HepG2 (cell line): ENCODE data around the gene RPS6KC1. TPM values are rescaled to one million over a fixed set of nuclear protein-coding genes. Genes with fewer than 3 reads are reported as not detected.

Source experiments
- ATAC-seq: fragments of 200-7000 bp; cut with Tn5 transposase; 3 replicates; pipeline ENCODE4 v1.9.1; 2020; ENCODE audit warnings: mild to moderate bottlenecking, moderate library complexity
- BruUV-seq: library from RNA; stranded (reverse); fragments of 400-500 nt; replicated peaks from 2 replicates; lab custom pipeline; 2021; lab: Mats Ljungman, UMichigan
- CTCF ChIA-PET: fragments of 300-600 bp; formaldehyde crosslinking; extraction: SDS; loops from one replicate; lab custom pipeline; 2021; ENCODE audit warnings: low total read pairs, inconsistent platforms, low intra/inter-chr PET ratio; lab: Yijun Ruan, JAX
- POLR2A ChIA-PET: fragments of 350-600 bp; sonication (Branson Sonifier 250); formaldehyde crosslinking; loops from one replicate; lab custom pipeline; 2020; ENCODE audit warnings: antibody characterized with exemption, inconsistent platforms; lab: Yijun Ruan, JAX
- DNase-seq: peaks from one replicate; pipeline ENCODE4 v3.0.0-alpha.2; 2015; ENCODE audit warnings: low spot score
- FAIRE-seq: peaks from 3 replicates; lab custom pipeline; 2011; peaks lifted over from hg19 to GRCh38; lab: Jason Lieb, UNC
- H2AFZ ChIP-seq: one replicate; pipeline ENCODE4 v1.6.1; 2011; ENCODE audit warnings: low read length, inconsistent platforms
- H3K27ac ChIP-seq: fragments of 300-600 bp; 3 replicates; pipeline ENCODE4 v1.8.0; 2011; ENCODE audit warnings: mixed run types, mild to moderate bottlenecking, mixed read lengths, low read length, inconsistent platforms; ENCODE audit not compliant: insufficient read depth; ENCODE audit errors: extremely low read length
- H3K27me3 ChIP-seq, 2 experiments: fragments of 200-600 bp in 1 of 2; 2 replicates in 1 of 2; 3 replicates in 1 of 2; pipeline versions ENCODE4 v1.6.0 to v1.8.0; 2011; ENCODE audit warnings: low read length in 2 of 2, mild to moderate bottlenecking in 2 of 2, moderate library complexity in 2 of 2, inconsistent platforms in 1 of 2; ENCODE audit not compliant: insufficient read depth in 2 of 2, control insufficient read depth in 1 of 2
- H3K36me3 ChIP-seq, 2 experiments: fragments of 200-600 bp in 1 of 2; replicated peaks in 1 of 2; 2 replicates in 1 of 2; 3 replicates in 1 of 2; pipeline versions ENCODE4 v1.5.1 to v1.8.0; 2011; ENCODE audit warnings: low read length in 2 of 2, inconsistent platforms in 1 of 2; ENCODE audit not compliant: insufficient read depth in 2 of 2, control insufficient read depth in 1 of 2
- H3K4me1 ChIP-seq: 2 replicates; pipeline ENCODE4 v1.5.1; 2012; ENCODE audit warnings: low read length, inconsistent platforms; ENCODE audit not compliant: insufficient read depth
- H3K4me2 ChIP-seq: 2 replicates; pipeline ENCODE4 v1.6.0; 2011; ENCODE audit warnings: low read depth, low read length, inconsistent platforms
- H3K4me3 ChIP-seq, 3 experiments: fragments of 200-600 bp in 1 of 3; sonication (generic), shearing (Covaris generic) in 1 of 3; replicated peaks in 1 of 3; 2 replicates each; pipeline ENCODE4 v1.5.1; 2011 to 2016; ENCODE audit warnings: low read length in 3 of 3, inconsistent platforms in 2 of 3, low read depth in 2 of 3, mild to moderate bottlenecking in 2 of 3, control low read depth in 1 of 3, mixed read lengths in 1 of 3; ENCODE audit not compliant: insufficient read depth in 1 of 3
- H3K79me2 ChIP-seq: one replicate; pipeline ENCODE4 v1.6.1; 2011; ENCODE audit warnings: low read length, inconsistent platforms; ENCODE audit not compliant: insufficient read depth
- H3K9ac ChIP-seq: 2 replicates; pipeline ENCODE4 v1.6.0; 2011; ENCODE audit warnings: mild to moderate bottlenecking, low read depth, low read length, inconsistent platforms; ENCODE audit not compliant: insufficient read depth
- H3K9me3 ChIP-seq: 2 replicates; pipeline ENCODE4 v1.5.1; 2012; ENCODE audit warnings: mild to moderate bottlenecking, low read length
- H4K20me1 ChIP-seq: 2 replicates; pipeline ENCODE4 v1.6.0; 2011; ENCODE audit warnings: inconsistent platforms, mild to moderate bottlenecking, low read length, moderate library complexity; ENCODE audit not compliant: insufficient read depth
- ARNTL ChIP-seq: sonication (generic); formaldehyde crosslinking; IDR thresholded peaks from 2 replicates; pipeline ENCODE4 v1.4.0; 2020; ENCODE audit warnings: mild to moderate bottlenecking, missing genetic modification reagents
- ASH2L ChIP-seq: fragments of 300-600, 200-600 bp; sonication (generic); IDR thresholded peaks from 2 replicates; pipeline ENCODE4 v1.7.0; 2017; ENCODE audit warnings: low read depth, mild to moderate bottlenecking, moderate library complexity, mixed read lengths, low read length; ENCODE audit not compliant: insufficient read length
- CC2D1A ChIP-seq: sonication (generic); formaldehyde crosslinking; IDR thresholded peaks from 2 replicates; pipeline ENCODE4 v1.8.1; 2023; ENCODE audit warnings: mild to moderate bottlenecking, missing genetic modification reagents
- GFI1 ChIP-seq: sonication (generic); formaldehyde crosslinking; IDR thresholded peaks from 2 replicates; pipeline ENCODE4 v1.5.0; 2020; ENCODE audit warnings: missing genetic modification reagents, mild to moderate bottlenecking, borderline replicate concordance
- IKZF4 ChIP-seq: sonication (generic); formaldehyde crosslinking; IDR thresholded peaks from 2 replicates; pipeline ENCODE4 v1.5.1; 2020; ENCODE audit warnings: borderline replicate concordance, mild to moderate bottlenecking, low read depth, missing genetic modification reagents; ENCODE audit errors: not compliant biosample characterization
- IKZF5 ChIP-seq: IDR thresholded peaks from 2 replicates; pipeline ENCODE4 v1.6.1; 2018; ENCODE audit warnings: missing genetic modification reagents, mild to moderate bottlenecking, missing compliant biosample characterization
- MYNN ChIP-seq: sonication (generic); formaldehyde crosslinking; IDR thresholded peaks from 2 replicates; pipeline ENCODE4 v1.4.0; 2020; ENCODE audit warnings: mild to moderate bottlenecking, low read depth, missing genetic modification reagents
- NFE2L2 ChIP-seq: fragments of 150-350 bp; IDR thresholded peaks from 2 replicates; pipeline ENCODE4 v1.6.1; 2014; ENCODE audit warnings: low read length
- NFIC ChIP-seq: IDR thresholded peaks from 2 replicates; pipeline ENCODE4 v1.6.1; 2012; ENCODE audit warnings: mild to moderate bottlenecking, low read length, inconsistent platforms
- NPAS2 ChIP-seq: sonication (generic); formaldehyde crosslinking; IDR thresholded peaks from 2 replicates; pipeline ENCODE4 v1.8.0; 2022; ENCODE audit warnings: mild to moderate bottlenecking, missing genetic modification reagents, borderline replicate concordance
- PLSCR1 ChIP-seq: sonication (generic); formaldehyde crosslinking; IDR thresholded peaks from 2 replicates; pipeline ENCODE4 v1.5.0; 2020; ENCODE audit warnings: missing genetic modification reagents, mild to moderate bottlenecking, borderline replicate concordance
- RAD51 ChIP-seq: fragments of 450-650 bp; IDR thresholded peaks from 2 replicates; pipeline ENCODE4 v1.6.1; 2016; ENCODE audit warnings: borderline replicate concordance
- RARG ChIP-seq: sonication (generic); formaldehyde crosslinking; IDR thresholded peaks from 2 replicates; pipeline ENCODE4 v1.4.0; 2020; ENCODE audit warnings: low read depth, mild to moderate bottlenecking, missing genetic modification reagents
- SAFB2 ChIP-seq: sonication (generic); formaldehyde crosslinking; IDR thresholded peaks from 2 replicates; pipeline ENCODE4 v1.5.1; 2020; ENCODE audit warnings: missing genetic modification reagents, low read depth, mild to moderate bottlenecking, borderline replicate concordance
- SKI ChIP-seq: fragments of 450-650 bp; IDR thresholded peaks from one replicate; pipeline ENCODE4 v1.6.1; 2018; ENCODE audit warnings: mild to moderate bottlenecking; ENCODE audit not compliant: partially characterized antibody
- ZBTB44 ChIP-seq: sonication (generic); formaldehyde crosslinking; IDR thresholded peaks from 2 replicates; pipeline ENCODE4 v1.4.0; 2020; ENCODE audit warnings: missing genetic modification reagents
- ZNF451 ChIP-seq: sonication (generic); formaldehyde crosslinking; IDR thresholded peaks from 2 replicates; pipeline ENCODE4 v1.5.0; 2020; ENCODE audit warnings: mild to moderate bottlenecking, missing genetic modification reagents
- ZNF549 ChIP-seq: sonication (generic); formaldehyde crosslinking; IDR thresholded peaks from 2 replicates; pipeline ENCODE4 v1.5.0; 2020; ENCODE audit warnings: missing genetic modification reagents
- ZNF703 ChIP-seq: sonication (generic); formaldehyde crosslinking; IDR thresholded peaks from 2 replicates; pipeline ENCODE4 v1.5.1; 2020; ENCODE audit warnings: missing genetic modification reagents, mild to moderate bottlenecking, moderate library complexity, borderline replicate concordance
- whole genome bisulfite sequencing: methylation state at CpG from one replicate; pipeline ENCODE4 v1.1.6; 2017; ENCODE audit warnings: low lambda C conversion rate; 5-methylcytosine and 5-hydroxymethylcytosine counted together
- in situ Hi-C: cut with HindIII; loops from 2 replicates; pipeline ENCODE4 v1.10.0; 2017; ENCODE audit warnings: low pct_unique_long_range_greater_than_20kb; ENCODE audit not compliant: extremely low pct_ligation_motif_present
- intact Hi-C: fragments of 100-400 bp; cut with micrococcal nuclease; formaldehyde crosslinking; loops from one replicate; pipeline ENCODE4 v1.10.0; 2022; ENCODE audit not compliant: unreplicated experiment
- polyA plus RNA-seq, 8 experiments: library from polyadenylated mRNA; depleted of rRNA in 3 of 8; stranded (reverse) in 7 of 8; unstranded in 1 of 8; fragments of >200 nt; fragmentation: Illumina TruSeq in 4 of 8; extraction: Trizol in 4 of 8; gene quantifications; 2 replicates each; pipeline versions ENCODE4 v1.2.1 to v1.2.3, GENCODE V29; 2011 to 2016; ENCODE audit warnings: low read depth in 4 of 8, missing spikeins in 1 of 8, mixed read lengths in 1 of 8; ENCODE audit not compliant: insufficient read depth in 1 of 8
- total RNA-seq, 5 experiments: library from RNA; depleted of rRNA; stranded (reverse); fragments of >200 nt; fragmentation: Illumina TruSeq; extraction: Trizol; gene quantifications; 2 replicates each; pipeline ENCODE4 v1.2.3, GENCODE V29; 2016; ENCODE audit warnings: low read depth in 1 of 5

RPS6KC1 gene
- total and polyA plus RNA-seq, 2 of the 13 experiments (the other 11 are each of a cell fraction or from before 2014, with no cell fraction given) = 11.0 to 25.2 TPM

- no peak for TF ChIP-seq NFE2L2
- no peak for TF ChIP-seq MYNN (CRISPR knock-in tag)
- no peak for TF ChIP-seq SKI
- no peak for TF ChIP-seq ARNTL (CRISPR knock-in tag)
- TF ChIP-seq RAD51 = no peak
- TF ChIP-seq RARG (CRISPR knock-in tag) = no peak
- no peak for TF ChIP-seq NFIC
- TF ChIP-seq CC2D1A (CRISPR knock-in tag) = no peak
- no peak for TF ChIP-seq ZBTB44 (CRISPR knock-in tag)
- TF ChIP-seq SAFB2 (CRISPR knock-in tag) = no peak
- TF ChIP-seq ZNF703 (CRISPR knock-in tag) = no peak
- no peak for TF ChIP-seq ZNF451
- TF ChIP-seq NPAS2 (CRISPR knock-in tag) = no peak
- TF ChIP-seq IKZF5 (CRISPR knock-in tag) = no peak
- no peak for TF ChIP-seq IKZF4 (CRISPR knock-in tag)
- no peak for TF ChIP-seq ASH2L
- no peak for TF ChIP-seq PLSCR1 (CRISPR knock-in tag)
- TF ChIP-seq ZNF549 (CRISPR knock-in tag) = no peak
- no peak for TF ChIP-seq GFI1 (CRISPR knock-in tag)
- Histone ChIP-seq H3K27ac (no peak overlapping the region), H3K27me3 (no peaks in the 10 kb centered on the region; a peak in 1 of 5 replicates), H4K20me1 (no peaks in the 10 kb centered on the region), H3K79me2 (no peaks in the 10 kb centered on the region), H2AFZ (no peak overlapping the region), H3K4me3 (no peak overlapping the region), H3K4me1 (no peaks in the 10 kb centered on the region), H3K36me3 (no peaks in the 10 kb centered on the region), H3K9me3 (no peaks in the 10 kb centered on the region), H3K9ac (no peak overlapping the region), H3K4me2 (no peak overlapping the region)
- ChIA-PET POLR2A (no interaction called here), CTCF (no interaction called here)
- FAIRE-seq (no peak), DNase-seq (no peak), ATAC-seq (no peak)
- 89% methylated on average over 2 of the region's 2 CpGs for WGBS
- no TSS peak for BruUV-seq
- in situ Hi-C loops = no loop called here
- intact Hi-C loops = no loop called here
Observed at GRCh38 chr1:213162338-213162737, 111.3 kb downstream of the RPS6KC1 start.
